SJCRH30 (cell line): ENCODE measurements around the gene ALKBH4. TPM values are rescaled to one million over a fixed set of nuclear protein-coding genes. Genes with fewer than 3 reads are reported as not detected.
"Not testable (repeated sequence)": the region's sequence is repeated elsewhere in the genome, so short reads cannot be mapped to it uniquely, and the experiment has no call there.

ENCODE experiments used
- DNase-seq, 2 experiments: peaks; one replicate each; pipeline ENCODE4 v3.0.0-alpha.2; 2015 to 2020
- H3K27ac ChIP-seq: fragments of 250-450 bp; sonication (Bioruptor Pico); 2 replicates; pipeline ENCODE4 v1.5.1; 2020; ENCODE audit warnings: mild to moderate bottlenecking, moderate library complexity
- H3K27me3 ChIP-seq: fragments of 250-450 bp; sonication (Bioruptor Pico); 2 replicates; pipeline ENCODE4 v1.5.1; 2020; ENCODE audit warnings: mild to moderate bottlenecking, moderate library complexity
- H3K36me3 ChIP-seq: fragments of 250-450 bp; sonication (Bioruptor Pico); 2 replicates; pipeline ENCODE4 v1.5.1; 2020; ENCODE audit warnings: mild to moderate bottlenecking, moderate library complexity
- H3K4me1 ChIP-seq: fragments of 250-450 bp; sonication (Bioruptor Pico); 2 replicates; pipeline ENCODE4 v1.5.1; 2020; ENCODE audit warnings: mild to moderate bottlenecking, moderate library complexity
- H3K4me3 ChIP-seq: fragments of 250-450 bp; sonication (Bioruptor Pico); 2 replicates; pipeline ENCODE4 v1.5.1; 2020; ENCODE audit warnings: mild to moderate bottlenecking, moderate library complexity
- H3K9me3 ChIP-seq: fragments of 250-450 bp; sonication (Bioruptor Pico); replicated peaks from 2 replicates; pipeline ENCODE4 v1.5.1; 2020; ENCODE audit warnings: mild to moderate bottlenecking, moderate library complexity
- total RNA-seq: library from RNA; depleted of rRNA; stranded (reverse); fragments of >200 nt; shearing (Covaris generic); gene quantifications from 2 replicates; pipeline ENCODE4 v1.2.3, GENCODE V29; 2014

Gene ALKBH4
- total RNA-seq, 1 experiment from 2014 or later, result 16.2 TPM

GRCh38 chr7:102469351-102469971, 4.8 kb upstream of the ALKBH4 start:
- H3K36me3 ChIP-seq, result peaks cover 26% of the 10 kb centered on the region
- no peak overlapping the region for H3K27ac ChIP-seq
- DNase-seq, result no peak
- no peaks in the 10 kb centered on the region for H3K9me3 ChIP-seq
- H3K4me1 ChIP-seq, result peaks cover 15% of the 10 kb centered on the region
- H3K4me3 ChIP-seq, result no peak overlapping the region
- no peaks in the 10 kb centered on the region for H3K27me3 ChIP-seq

DNA sequence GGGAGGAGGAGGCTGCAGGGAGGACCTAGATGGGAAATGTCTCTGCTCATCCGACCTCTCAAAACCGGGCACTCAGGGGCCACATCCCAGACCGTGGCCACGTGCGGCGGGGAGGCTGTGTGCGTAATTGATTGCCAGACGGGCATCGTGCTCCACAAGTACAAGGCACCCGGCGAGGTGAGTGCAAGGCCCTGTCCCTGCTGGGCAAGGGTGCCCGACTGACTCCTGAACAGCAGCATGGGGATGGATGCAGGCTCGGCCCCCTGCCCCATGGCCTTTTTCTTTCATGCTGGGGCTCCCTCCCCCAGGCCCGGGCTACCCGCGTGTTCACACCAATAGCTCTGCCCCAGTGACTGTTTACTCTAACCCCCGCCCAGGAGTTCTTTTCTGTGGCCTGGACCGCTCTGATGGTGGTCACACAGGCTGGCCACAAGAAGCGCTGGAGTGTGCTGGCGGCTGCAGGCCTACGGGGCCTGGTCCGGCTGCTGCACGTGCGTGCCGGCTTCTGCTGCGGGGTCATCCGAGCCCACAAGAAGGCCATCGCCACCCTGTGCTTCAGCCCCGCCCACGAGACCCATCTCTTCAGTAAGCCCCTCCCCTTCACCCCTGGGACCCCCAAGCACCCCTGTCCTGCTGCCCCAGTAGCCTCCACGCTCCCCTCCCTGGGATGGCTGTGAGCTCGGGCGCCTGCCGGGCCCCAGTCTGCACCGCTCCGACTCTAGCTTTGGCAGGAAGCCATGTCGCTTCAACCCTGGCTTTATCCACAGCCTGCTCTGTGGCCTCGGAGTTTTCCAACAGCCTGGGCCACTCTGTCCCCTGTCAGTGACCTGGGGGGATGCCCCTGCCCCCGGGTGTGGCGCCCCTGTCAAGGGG, 4.1 kb upstream of the ALKBH4 start:
- Histone ChIP-seq H3K27me3 (no peaks in the 10 kb centered on the region), H3K36me3 (peaks cover 25% of the 10 kb centered on the region)
- DNase-seq, result no peak

DNA sequence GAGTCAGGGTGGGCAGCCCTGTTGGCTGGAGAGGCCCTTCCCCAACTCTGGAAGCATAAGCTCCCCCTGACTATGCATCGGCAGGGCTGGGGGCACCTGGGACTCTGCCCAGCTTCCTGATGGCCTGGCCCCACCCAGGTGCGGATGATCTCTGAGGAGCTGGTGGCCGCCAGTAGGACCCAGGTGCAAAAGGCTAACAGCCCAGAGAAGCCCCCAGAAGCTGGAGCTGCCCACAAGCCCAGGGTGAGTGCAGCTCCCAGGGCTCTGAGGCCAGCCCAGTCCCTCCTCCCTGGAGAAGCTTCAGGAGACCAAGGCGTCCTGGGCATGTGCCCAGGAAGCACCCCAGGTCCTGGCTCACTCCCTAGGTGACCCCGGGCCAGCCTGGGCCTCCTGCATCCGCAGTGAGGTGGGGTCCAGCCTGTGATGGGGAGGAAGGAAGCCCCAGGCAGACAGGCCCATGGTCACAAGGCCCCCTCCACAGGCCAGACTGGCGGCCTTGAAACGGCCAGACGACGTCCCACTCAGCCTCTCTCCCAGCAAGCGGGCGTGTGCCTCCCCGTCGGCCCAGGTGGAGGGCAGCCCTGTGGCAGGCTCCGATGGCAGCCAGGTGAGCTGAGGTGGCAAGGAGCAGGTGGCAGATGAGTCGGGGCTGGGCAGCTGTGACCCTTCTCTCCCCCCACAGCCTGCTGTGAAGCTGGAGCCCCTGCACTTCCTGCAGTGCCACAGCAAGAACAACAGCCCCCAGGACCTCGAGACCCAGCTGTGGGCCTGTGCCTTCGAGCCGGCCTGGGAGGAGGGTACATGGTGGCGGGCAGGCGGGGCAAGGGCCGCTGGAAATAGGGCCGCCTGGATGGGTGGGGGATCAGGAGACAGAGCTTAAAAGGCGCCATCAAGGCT, 3.2 kb upstream of the ALKBH4 start:
- Histone ChIP-seq H3K27me3 (no peaks in the 10 kb centered on the region), H3K4me1 (peaks cover 5% of the 10 kb centered on the region; the same call in 1 of the 2 replicates), H3K4me3 (no peak overlapping the region), H3K27ac (no peak overlapping the region), H3K36me3 (peaks cover 16% of the 10 kb centered on the region), H3K9me3 (no peaks in the 10 kb centered on the region)
- DNase-seq, result no peak

More for the DNA sequence above, 4.1 kb upstream of the ALKBH4 start:
- Histone ChIP-seq H3K27ac (no peak overlapping the region), H3K4me1 (peaks cover 14% of the 10 kb centered on the region), H3K9me3 (no peaks in the 10 kb centered on the region), H3K4me3 (no peak overlapping the region)

GRCh38 chr7:102466097-102466496, 1.4 kb upstream of the ALKBH4 start:
- Histone ChIP-seq H3K9me3 (no peaks in the 10 kb centered on the region), H3K36me3 (peaks cover 6% of the 10 kb centered on the region), H3K4me3 (no peak overlapping the region; the same call in 1 of the 2 replicates), H3K4me1 (peaks cover 3% of the 10 kb centered on the region; the same call in 1 of the 2 replicates), H3K27me3 (no peaks in the 10 kb centered on the region), H3K27ac (no peak overlapping the region)
- DNase-seq, result no peak

- Histone ChIP-seq H3K27me3 (no peaks in the 10 kb centered on the region), H3K4me3 (peak overlapping the region; percentile 93), H3K9me3 (no peaks in the 10 kb centered on the region), H3K4me1 (peaks cover 3% of the 10 kb centered on the region; the same call in 1 of the 2 replicates), H3K27ac (peak overlapping the region; percentile 46), H3K36me3 (no peaks in the 10 kb centered on the region)
- DNase-seq, result no peak
Observed at GRCh38 chr7:102463841-102464576, 654 bp downstream of the ALKBH4 start.

GRCh38 chr7:102460467-102460866, 4.2 kb downstream of the ALKBH4 start:
- Histone ChIP-seq H3K27ac (no peak overlapping the region), H3K36me3 (peaks cover 17% of the 10 kb centered on the region), H3K4me1 (no peaks in the 10 kb centered on the region), H3K27me3 (no peaks in the 10 kb centered on the region), H3K9me3 (no peaks in the 10 kb centered on the region), H3K4me3 (no peak overlapping the region)
- DNase-seq, result no peak

DNA sequence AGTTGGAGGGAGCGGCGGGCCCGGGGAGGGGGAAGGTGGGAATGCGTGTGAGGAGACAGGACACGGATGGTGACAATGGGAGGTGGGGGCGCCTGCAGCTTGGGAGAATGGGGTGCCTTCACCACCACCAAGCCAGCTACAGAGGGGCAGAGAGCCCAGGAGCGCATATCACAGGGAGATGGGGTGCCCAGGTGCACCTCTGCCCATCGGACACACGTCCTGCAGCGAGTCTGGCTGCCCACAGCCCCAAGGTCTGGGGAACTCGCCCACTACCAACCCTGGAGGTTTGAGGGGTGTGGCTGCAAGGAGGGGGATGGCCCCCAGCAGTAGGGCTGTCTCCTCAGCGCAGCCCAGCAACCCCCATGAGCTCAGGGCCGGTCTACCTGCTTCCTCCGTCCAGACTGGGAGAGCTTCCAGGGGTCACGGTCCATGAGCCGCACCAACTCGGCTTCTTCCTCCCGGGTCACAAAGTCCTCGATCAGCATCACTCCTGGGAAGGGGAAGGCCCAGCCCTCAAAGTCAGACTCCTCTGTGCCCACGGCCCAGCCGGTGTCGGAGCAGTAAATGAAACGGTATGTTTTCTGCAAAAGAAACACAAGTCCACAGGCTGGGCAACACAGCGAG, 5.3 kb downstream of the ALKBH4 start:
- no peaks in the 10 kb centered on the region for H3K9me3 ChIP-seq
- H3K4me3 ChIP-seq, result no peak overlapping the region
- H3K4me1 ChIP-seq, result no peaks in the 10 kb centered on the region
- no peak for DNase-seq
- H3K27me3 ChIP-seq, result no peaks in the 10 kb centered on the region
- no peak overlapping the region for H3K27ac ChIP-seq
- H3K36me3 ChIP-seq, result peaks cover 17% of the 10 kb centered on the region

GRCh38 chr7:102457352-102457924, 7.2 kb downstream of the ALKBH4 start:
- Histone ChIP-seq H3K36me3 (peaks cover 17% of the 10 kb centered on the region), H3K4me3 (no peak overlapping the region), H3K4me1 (no peaks in the 10 kb centered on the region), H3K27ac (no peak overlapping the region), H3K27me3 (no peaks in the 10 kb centered on the region), H3K9me3 (no peaks in the 10 kb centered on the region)
- no peak for DNase-seq

- Histone ChIP-seq H3K4me3 (no peak overlapping the region), H3K36me3 (peaks cover 17% of the 10 kb centered on the region), H3K4me1 (peaks cover under 1% of the 10 kb centered on the region; the same call in 1 of the 2 replicates), H3K9me3 (no peaks in the 10 kb centered on the region), H3K27me3 (no peaks in the 10 kb centered on the region), H3K27ac (no peak overlapping the region)
- DNase-seq, result no peak
Observed at GRCh38 chr7:102456327-102456726, 8.3 kb downstream of the ALKBH4 start.

DNA sequence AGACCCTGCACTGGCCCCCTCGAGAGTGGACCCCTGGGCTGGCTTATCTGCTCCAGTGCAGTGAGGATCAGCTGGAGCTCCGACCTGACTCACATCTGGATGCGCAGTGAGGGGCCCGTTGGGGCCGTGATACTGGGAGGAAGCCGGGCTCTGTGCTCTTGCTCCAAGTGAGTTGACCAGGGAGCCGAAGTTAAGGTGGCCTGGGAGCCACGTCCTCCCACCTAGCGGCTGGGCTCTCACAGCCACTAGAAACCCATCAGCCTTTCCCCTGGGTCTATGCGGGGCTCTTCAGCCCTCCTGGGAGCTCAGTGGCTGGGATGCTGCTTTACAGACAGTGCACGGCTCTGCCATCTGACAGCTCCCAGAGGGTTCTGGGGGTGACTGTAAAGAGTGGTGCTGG, 9.1 kb downstream of the ALKBH4 start:
- Histone ChIP-seq H3K27me3 (no peaks in the 10 kb centered on the region), H3K9me3 (no peaks in the 10 kb centered on the region), H3K27ac (no peak overlapping the region), H3K4me3 (no peak overlapping the region), H3K36me3 (peaks cover 17% of the 10 kb centered on the region), H3K4me1 (peaks cover 3% of the 10 kb centered on the region; the same call in 1 of the 2 replicates)
- no peak for DNase-seq

DNA sequence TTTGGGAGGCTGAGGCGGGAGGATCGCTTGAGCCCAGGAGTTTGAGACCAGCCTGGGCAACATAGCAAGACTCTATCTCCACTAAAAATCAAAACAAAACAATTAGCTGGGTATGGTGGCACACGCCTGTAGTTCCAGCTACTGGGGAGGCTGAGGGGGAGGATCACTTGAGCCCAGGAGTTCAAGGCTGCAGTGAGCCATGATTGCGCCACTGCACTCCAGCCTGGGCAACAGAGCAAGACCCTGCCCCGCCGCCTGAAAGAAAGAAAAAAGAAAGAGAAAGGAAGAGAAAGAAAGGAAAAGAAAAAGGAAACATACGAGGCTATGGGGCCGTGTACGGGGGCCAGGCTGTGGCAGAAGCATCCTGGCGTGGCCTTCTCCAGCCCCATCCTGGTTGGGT, 9.7 kb downstream of the ALKBH4 start:
- not testable (repeated sequence) for DNase-seq, H3K27ac ChIP-seq, H3K9me3 ChIP-seq, H3K27me3 ChIP-seq, H3K4me3 ChIP-seq, H3K4me1 ChIP-seq
- peaks cover 17% of the 10 kb centered on the region for H3K36me3 ChIP-seq

DNA sequence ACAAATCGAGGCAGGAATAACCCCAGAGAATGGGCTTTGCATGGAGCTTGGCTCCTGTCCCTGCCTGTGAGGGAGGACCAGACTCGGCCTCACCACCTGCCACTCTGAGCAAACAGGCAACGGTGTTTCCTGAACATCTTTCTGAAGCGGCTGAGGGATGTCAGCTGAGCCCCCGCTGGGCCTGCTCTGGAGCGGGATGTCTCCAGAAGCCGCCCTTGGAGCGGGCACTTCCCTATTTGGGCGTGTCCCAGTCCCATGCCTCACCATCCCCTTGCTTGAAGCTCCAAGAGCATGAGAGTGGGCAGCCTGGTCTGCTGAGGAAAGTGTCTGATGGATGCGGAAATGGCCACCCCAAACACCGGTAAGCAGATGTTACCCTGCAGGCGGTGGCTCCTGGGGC, 10.2 kb downstream of the ALKBH4 start:
- Histone ChIP-seq H3K9me3 (no peaks in the 10 kb centered on the region), H3K4me3 (no peak overlapping the region), H3K27ac (no peak overlapping the region), H3K4me1 (peaks cover 3% of the 10 kb centered on the region; the same call in 1 of the 2 replicates), H3K27me3 (no peaks in the 10 kb centered on the region), H3K36me3 (peaks cover 17% of the 10 kb centered on the region)
- no peak for DNase-seq

DNA sequence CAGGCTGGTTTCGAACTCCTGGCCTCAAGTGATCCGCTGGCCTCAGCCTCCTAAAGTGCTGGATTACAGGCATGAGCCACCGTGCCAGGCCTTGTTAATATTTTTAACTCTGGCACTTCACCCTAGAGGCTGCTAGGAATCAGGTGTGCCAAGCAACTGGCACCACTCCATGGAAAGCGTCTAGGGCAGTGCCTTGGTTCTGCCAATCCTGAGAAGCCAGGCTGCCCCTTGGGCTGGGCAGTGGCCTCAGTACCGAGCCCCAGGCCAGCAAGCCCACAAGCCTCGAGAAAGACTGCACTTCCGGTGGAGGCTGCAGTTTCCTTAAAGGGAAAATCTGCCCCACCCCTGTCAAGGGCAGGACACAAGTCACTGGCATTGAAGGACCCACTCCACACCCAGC, 11.3 kb downstream of the ALKBH4 start:
- DNase-seq, result no peak
- no peak overlapping the region for H3K4me3 ChIP-seq
- peaks cover 17% of the 10 kb centered on the region for H3K36me3 ChIP-seq
- H3K27ac ChIP-seq, result no peak overlapping the region
- H3K4me1 ChIP-seq, result peaks cover 3% of the 10 kb centered on the region; the same call in 1 of the 2 replicates
- H3K27me3 ChIP-seq, result no peaks in the 10 kb centered on the region
- H3K9me3 ChIP-seq, result no peaks in the 10 kb centered on the region
